ENCODE measurements around the gene NEURL1B.

NEURL1B gene

GRCh38 chr5:172610643-172611042, 30.4 kb upstream of the NEURL1B start:
- no peak for DNase-seq (ENCODE audit: low spot score)

- no peak for DNase-seq (ENCODE audit: low spot score)
Measured at GRCh38 chr5:172611913-172612312, 29.1 kb upstream of the NEURL1B start.

GRCh38 chr5:172612771-172613170, 28.3 kb upstream of the NEURL1B start:
- no peak for DNase-seq (ENCODE audit: low spot score)

- no peak for DNase-seq (ENCODE audit: low spot score)
Measured at GRCh38 chr5:172616136-172616535, 24.9 kb upstream of the NEURL1B start.

- DNase-seq (ENCODE audit: low spot score), result no peak
Measured at GRCh38 chr5:172616730-172617129, 24.3 kb upstream of the NEURL1B start.

GRCh38 chr5:172617817-172618216, 23.2 kb upstream of the NEURL1B start:
- no peak for DNase-seq (ENCODE audit: low spot score)

- no peak for DNase-seq (ENCODE audit: low spot score)
Measured at GRCh38 chr5:172618574-172619365, 22.3 kb upstream of the NEURL1B start.

GRCh38 chr5:172620506-172620905, 20.6 kb upstream of the NEURL1B start:
- DNase-seq (ENCODE audit: low spot score), result no peak

- no peak for DNase-seq (ENCODE audit: low spot score)
Measured at GRCh38 chr5:172622091-172623046, 18.7 kb upstream of the NEURL1B start.

- no peak for DNase-seq (ENCODE audit: low spot score)
Measured at GRCh38 chr5:172623313-172623980, 17.6 kb upstream of the NEURL1B start.

GRCh38 chr5:172624083-172624995, 16.7 kb upstream of the NEURL1B start:
- DNase-seq (ENCODE audit: low spot score), result no peak

GRCh38 chr5:172624996-172625964, 15.8 kb upstream of the NEURL1B start:
- no peak for DNase-seq (ENCODE audit: low spot score)

- no peak for DNase-seq (ENCODE audit: low spot score)
Measured at GRCh38 chr5:172626031-172626581, 15.0 kb upstream of the NEURL1B start.

GRCh38 chr5:172630082-172630481, 11.0 kb upstream of the NEURL1B start:
- no peak for DNase-seq (ENCODE audit: low spot score)

- DNase-seq (ENCODE audit: low spot score), result no peak
Measured at GRCh38 chr5:172630482-172630881, 10.6 kb upstream of the NEURL1B start.

- no peak for DNase-seq (ENCODE audit: low spot score)
Measured at GRCh38 chr5:172630986-172631385, 10.1 kb upstream of the NEURL1B start.

- DNase-seq (ENCODE audit: low spot score), result no peak
Measured at GRCh38 chr5:172632346-172633092, 8.5 kb upstream of the NEURL1B start.

GRCh38 chr5:172633403-172633970, 7.6 kb upstream of the NEURL1B start:
- no peak for DNase-seq (ENCODE audit: low spot score)

Measured in HuH-7.5 (cell line).